ENCODE data around the gene TRAPPC14. TPM values are rescaled to one million over a fixed set of nuclear protein-coding genes. Genes with fewer than 3 reads are reported as not detected.
"Not testable (repeated sequence)": the region's sequence is repeated elsewhere in the genome, so short reads cannot be mapped to it uniquely, and the experiment has no call there.

Gene TRAPPC14
- total and polyA plus RNA-seq, 2 of the 8 experiments (the other 6 are each of a cell fraction or from before 2014, with no cell fraction given), result 11.9 to 22.1 TPM

DNA sequence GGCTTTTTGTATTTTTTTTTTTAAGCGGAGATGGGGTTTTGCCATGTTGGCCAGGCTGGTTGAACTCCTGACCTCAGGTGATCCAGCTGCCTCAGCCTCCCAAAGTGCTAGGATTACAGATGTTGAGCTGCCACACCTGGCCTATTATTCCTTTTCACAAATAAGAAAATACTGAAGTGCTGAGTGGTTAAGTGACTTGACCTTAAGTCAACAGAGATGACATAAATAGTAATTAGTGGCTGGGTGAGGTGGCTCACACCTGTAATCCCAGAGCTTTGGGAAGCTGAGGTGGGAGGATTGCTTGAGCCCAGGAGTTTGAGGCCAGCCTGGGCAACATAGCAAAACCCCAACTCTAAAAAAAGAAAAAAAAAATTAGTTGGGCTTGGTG lies 28.3 kb downstream of the TRAPPC14 start:
- not testable (repeated sequence) for H3K56ac ChIP-seq (replicated peaks; ENCODE audit: insufficient read length, low read depth, low read length); H4K91ac ChIP-seq (replicated peaks; ENCODE audit: insufficient read length, low read length); H3K36me3 ChIP-seq (ENCODE audit: control insufficient read depth in 2 of 4, insufficient read depth in 4 of 4, low read length in 3 of 4); H2BK12ac ChIP-seq (ENCODE audit: low read depth, low read length); H2BK20ac ChIP-seq (ENCODE audit: low read length); H2BK5ac ChIP-seq (ENCODE audit: low read depth, low read length); H3K79me2 ChIP-seq (ENCODE audit: control insufficient read depth in 1 of 2, insufficient read depth in 2 of 2, low read length in 2 of 2); H4K8ac ChIP-seq (ENCODE audit: extremely low read depth, insufficient read depth, low read length); H2BK15ac ChIP-seq (ENCODE audit: low read length); H2BK120ac ChIP-seq (replicated peaks; ENCODE audit: low read depth, low read length); H4K5ac ChIP-seq (ENCODE audit: insufficient read length, low read depth, low read length); H3K14ac ChIP-seq (ENCODE audit: insufficient read length); H3K4me3 ChIP-seq (ENCODE audit: extremely low read depth in 1 of 4, insufficient read depth in 2 of 4, low read depth in 3 of 4, low read length in 4 of 4); H4K20me1 ChIP-seq (replicated peaks in 1 of 2; ENCODE audit: control insufficient read depth in 1 of 2, insufficient read depth in 2 of 2, low read length in 2 of 2); H2AK5ac ChIP-seq (ENCODE audit: low read depth, low read length); H2AFZ ChIP-seq (ENCODE audit: low read length); H3K27ac ChIP-seq (ENCODE audit: low read depth, low read length); DNase-seq (ENCODE audit: low read depth in 1 of 2, low spot score in 2 of 2); H3K4me1 ChIP-seq (replicated peaks in 1 of 4; ENCODE audit: control insufficient read depth in 3 of 4, insufficient read depth in 4 of 4, low read length in 3 of 4); H3K9ac ChIP-seq (replicated peaks in 1 of 4; ENCODE audit: extremely low read depth in 1 of 4, low read depth in 3 of 4, low read length in 3 of 4); FAIRE-seq; H3K79me1 ChIP-seq (ENCODE audit: low read depth, low read length); H3K18ac ChIP-seq (ENCODE audit: extremely low read depth, low read length); H3K4ac ChIP-seq (replicated peaks; ENCODE audit: insufficient read length, low read depth, low read length); H3K9me3 ChIP-seq (ENCODE audit: insufficient read depth in 2 of 2, low read depth in 1 of 2, low read length in 1 of 2); H3K23ac ChIP-seq (ENCODE audit: insufficient read length); H3K23me2 ChIP-seq (ENCODE audit: low read depth, low read length)
- H3K27me3 ChIP-seq (replicated peaks in 1 of 4; ENCODE audit: control insufficient read depth in 3 of 4, extremely low read depth in 1 of 4, insufficient read depth in 3 of 4, low read length in 3 of 4), result peaks cover 0 to 11% (median 0%) of the 10 kb centered on the region in 4 experiments; a peak in 2 of 7 replicates
- POLR2A ChIA-PET (ENCODE audit: partially characterized antibody), result interaction anchor here (0.6 to 4.1 kb wide), 14 partner anchors 11 to 544 kb away, joined by 3 to 68 read pairs (median 4); partner anchors contain the start of genes AP4M1, LAMTOR4, MCM7 and ZKSCAN1
- CTCF ChIA-PET (ENCODE audit: partially characterized antibody), result interaction anchor here (0.6 to 9.0 kb wide), 26 partner anchors 9 to 252 kb away, joined by 3 to 108 read pairs (median 5); partner anchors contain the start of genes AP4M1, GAL3ST4, LAMTOR4 and MCM7
- 0 out of 4 replicates have a peak overlapping the region, but pooled peaks of 1 of the 2 experiments have one; percentile 0 for H3K4me2 ChIP-seq (ENCODE audit: insufficient read depth in 1 of 2, low read depth in 2 of 2, low read length in 2 of 2)
- WGBS, 2 experiments (ENCODE audit: extremely low coverage in 1 of 2, insufficient coverage in 1 of 2, insufficient read length in 1 of 2, insufficient replicate concordance in 2 of 2, low coverage in 1 of 2, low lambda C conversion rate in 2 of 2, missing lambda C conversion rate in 1 of 2), result 100% methylated on average over 1 of the region's 1 CpG; no CpG with 5 or more reads in 1 of the 2 experiments

Data from H1 (cell line).